HepG2 (cell line): ENCODE results near the gene CYP26B1. TPM values are rescaled to one million over a fixed set of nuclear protein-coding genes. Genes with fewer than 3 reads are reported as not detected.

Experiments used
- ADNP ChIP-seq: sonication (generic); formaldehyde crosslinking; IDR thresholded peaks from 2 replicates; pipeline ENCODE4 v1.4.0; 2020; ENCODE audit warnings: missing genetic modification reagents
- ATF7-NPFF ChIP-seq: sonication (generic); formaldehyde crosslinking; IDR thresholded peaks from 2 replicates; pipeline ENCODE4 v1.8.1; 2023; ENCODE audit warnings: mild to moderate bottlenecking, low read depth, missing genetic modification reagents, moderate library complexity
- DMAP1 ChIP-seq: IDR thresholded peaks from 2 replicates; pipeline ENCODE4 v1.6.1; 2016
- EZH2 ChIP-seq: conservative IDR thresholded peaks from 2 replicates; pipeline ENCODE4 v1.6.1; 2012; ENCODE audit warnings: mild to moderate bottlenecking, low read depth, low read length, moderate library complexity
- FIP1L1 ChIP-seq: fragments of 200-400 bp; formaldehyde crosslinking; IDR thresholded peaks from 2 replicates; pipeline ENCODE4 v1.6.1; 2018; ENCODE audit warnings: low read depth, mild to moderate bottlenecking, low read length, moderate library complexity, borderline replicate concordance; ENCODE audit not compliant: insufficient read depth
- GTF2F1 ChIP-seq: fragments of 150-350 bp; IDR thresholded peaks from 2 replicates; pipeline ENCODE4 v1.6.1; 2014; ENCODE audit warnings: low read length
- HDAC1 ChIP-seq: sonication (generic); formaldehyde crosslinking; IDR thresholded peaks from 2 replicates; pipeline ENCODE4 v1.5.1; 2020; ENCODE audit warnings: mild to moderate bottlenecking, missing genetic modification reagents
- HNRNPLL ChIP-seq: fragments of 200-400 bp; formaldehyde crosslinking; IDR thresholded peaks from 2 replicates; pipeline ENCODE4 v1.6.1; 2017; ENCODE audit warnings: mild to moderate bottlenecking, low read depth, low read length; ENCODE audit not compliant: poor library complexity, severe bottlenecking
- KDM5B ChIP-seq: sonication (generic); formaldehyde crosslinking; IDR thresholded peaks from 2 replicates; pipeline ENCODE4 v1.4.0; 2020; ENCODE audit warnings: missing genetic modification reagents, mild to moderate bottlenecking, borderline replicate concordance
- MYC ChIP-seq: sonication (generic); formaldehyde crosslinking; IDR thresholded peaks from 2 replicates; pipeline ENCODE4 v1.9.0; 2021; ENCODE audit warnings: missing genetic modification reagents, borderline replicate concordance
- NKX3-1 ChIP-seq: sonication (generic); formaldehyde crosslinking; IDR thresholded peaks from 2 replicates; pipeline ENCODE4 v1.5.0; 2020; ENCODE audit warnings: missing genetic modification reagents
- PCBP2 ChIP-seq: fragments of 200-400 bp; formaldehyde crosslinking; optimal IDR thresholded peaks from 2 replicates; pipeline ENCODE3; 2018; ENCODE audit warnings: low read length, low read depth; ENCODE audit not compliant: poor library complexity, severe bottlenecking
- POGZ ChIP-seq: sonication (generic); formaldehyde crosslinking; IDR thresholded peaks from 2 replicates; pipeline ENCODE4 v1.4.0; 2020; ENCODE audit warnings: mild to moderate bottlenecking, missing genetic modification reagents
- POLR2AphosphoS5 ChIP-seq: IDR thresholded peaks from 2 replicates; pipeline ENCODE4 v1.6.1; 2012; ENCODE audit warnings: low read depth, low read length
- RBM39 ChIP-seq: fragments of 200-400 bp; formaldehyde crosslinking; IDR thresholded peaks from one replicate; pipeline ENCODE4 v1.6.1; 2018; ENCODE audit warnings: antibody characterized with exemption, mild to moderate bottlenecking, low read depth, low read length; ENCODE audit not compliant: poor library complexity, severe bottlenecking
- SNAPC2 ChIP-seq: sonication (generic); formaldehyde crosslinking; IDR thresholded peaks from 2 replicates; pipeline ENCODE4 v1.8.1; 2022; ENCODE audit warnings: mild to moderate bottlenecking, missing genetic modification reagents
- TCF12 ChIP-seq, 2 experiments: fragments of 450-650 bp in 1 of 2; sonication (generic) in 1 of 2; formaldehyde crosslinking in 1 of 2; IDR thresholded peaks; 2 replicates each; pipeline versions ENCODE4 v1.6.1 to v1.8.0; 2017 to 2022; ENCODE audit warnings: antibody characterized with exemption in 1 of 2, mild to moderate bottlenecking in 1 of 2, missing genetic modification reagents in 1 of 2, moderate library complexity in 1 of 2
- TOE1 ChIP-seq: sonication (generic); formaldehyde crosslinking; IDR thresholded peaks from 2 replicates; pipeline ENCODE4 v1.4.0; 2020; ENCODE audit warnings: mild to moderate bottlenecking, missing genetic modification reagents
- ZKSCAN8 ChIP-seq: IDR thresholded peaks from 2 replicates; pipeline ENCODE4 v1.6.1; 2016; ENCODE audit warnings: borderline replicate concordance, missing genetic modification reagents, missing compliant biosample characterization
- ZNF124 ChIP-seq: sonication (generic); formaldehyde crosslinking; IDR thresholded peaks from 2 replicates; pipeline ENCODE4 v1.4.0; 2020; ENCODE audit warnings: missing genetic modification reagents
- ZNF34 ChIP-seq: sonication (generic); formaldehyde crosslinking; IDR thresholded peaks from 2 replicates; pipeline ENCODE4 v1.4.0; 2020; ENCODE audit warnings: mild to moderate bottlenecking, missing genetic modification reagents, borderline replicate concordance
- ZNF547 ChIP-seq: sonication (generic); formaldehyde crosslinking; IDR thresholded peaks from 2 replicates; pipeline ENCODE4 v1.5.1; 2020; ENCODE audit warnings: mild to moderate bottlenecking, missing genetic modification reagents
- ZNF614 ChIP-seq: IDR thresholded peaks from 2 replicates; pipeline ENCODE4 v1.6.1; 2018; ENCODE audit warnings: missing biosample characterization, missing genetic modification reagents, inconsistent platforms, borderline replicate concordance
- ZNF652 ChIP-seq: IDR thresholded peaks from 2 replicates; pipeline ENCODE4 v1.6.1; 2016; ENCODE audit warnings: low read depth, borderline replicate concordance
- ZNF737 ChIP-seq: sonication (generic); formaldehyde crosslinking; IDR thresholded peaks from 2 replicates; pipeline ENCODE4 v1.5.0; 2020; ENCODE audit warnings: missing genetic modification reagents, mild to moderate bottlenecking, borderline replicate concordance
- polyA plus RNA-seq, 8 experiments: library from polyadenylated mRNA; depleted of rRNA in 3 of 8; stranded (reverse) in 7 of 8; unstranded in 1 of 8; fragments of >200 nt; fragmentation: Illumina TruSeq in 4 of 8; extraction: Trizol in 4 of 8; gene quantifications; 2 replicates each; pipeline versions ENCODE4 v1.2.1 to v1.2.3, GENCODE V29; 2011 to 2016; ENCODE audit warnings: low read depth in 4 of 8, missing spikeins in 1 of 8, mixed read lengths in 1 of 8; ENCODE audit not compliant: insufficient read depth in 1 of 8
- total RNA-seq, 5 experiments: library from RNA; depleted of rRNA; stranded (reverse); fragments of >200 nt; fragmentation: Illumina TruSeq; extraction: Trizol; gene quantifications; 2 replicates each; pipeline ENCODE4 v1.2.3, GENCODE V29; 2016; ENCODE audit warnings: low read depth in 1 of 5
- TF ChIP-seq, protein P1 (sequence below): sonication (generic); formaldehyde crosslinking; IDR thresholded peaks from 2 replicates; pipeline ENCODE4 v1.5.0; 2020; ENCODE audit warnings: mild to moderate bottlenecking, low read depth, missing genetic modification reagents, borderline replicate concordance
- TF ChIP-seq, protein P2 (sequence below): sonication (generic); formaldehyde crosslinking; IDR thresholded peaks from 2 replicates; pipeline ENCODE4 v1.9.0; 2022; ENCODE audit warnings: missing genetic modification reagents, mild to moderate bottlenecking, borderline replicate concordance

The CYP26B1 gene
- total and polyA plus RNA-seq, 2 of the 13 experiments (the other 11 are each of a cell fraction or from before 2014, with no cell fraction given), result 0.05 to 0.07 TPM

DNA sequence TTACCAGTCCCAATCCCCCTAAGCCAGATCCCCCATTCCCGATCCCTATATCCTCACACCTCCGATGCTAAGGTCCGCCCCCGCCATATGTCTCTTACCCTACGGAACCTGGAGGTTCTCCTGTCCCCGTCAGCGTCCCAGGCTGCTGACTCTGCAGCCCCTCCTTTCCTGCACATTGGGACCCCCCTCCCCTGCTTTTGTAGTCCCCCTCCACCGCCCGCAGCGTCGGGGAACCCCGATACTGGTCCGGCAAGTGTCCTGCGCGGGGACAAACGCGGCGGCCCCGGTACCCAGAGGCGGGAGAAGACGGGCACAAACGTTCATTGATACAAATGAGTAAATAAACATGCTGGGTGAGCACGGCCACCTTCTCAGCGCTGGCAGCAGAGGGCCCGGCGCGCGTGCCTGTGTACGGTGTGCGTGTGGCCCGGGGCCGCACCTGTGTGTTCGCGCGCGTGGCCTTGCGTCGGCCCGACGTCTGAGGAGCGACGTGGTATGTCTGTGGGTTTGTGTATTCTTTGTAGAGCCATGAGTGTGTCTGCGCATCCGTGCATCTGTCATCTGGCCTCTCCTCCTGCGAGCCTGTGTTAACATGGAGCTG, 2.0 kb upstream of the CYP26B1 start (continued):
- TF ChIP-seq DMAP1 (CRISPR knock-in tag), result no peak
- TF ChIP-seq SNAPC2 (CRISPR knock-in tag), result no peak
- TF ChIP-seq POGZ (CRISPR knock-in tag), result no peak
- no peak for TF ChIP-seq NKX3-1 (CRISPR knock-in tag)
- TF ChIP-seq KDM5B, result no peak
- no peak for TF ChIP-seq FIP1L1
- TF ChIP-seq ZKSCAN8 (CRISPR knock-in tag), result no peak
- TF ChIP-seq ZNF547, result 0 out of 2 replicates have a peak, but pooled peaks have one; percentile 18
- no peak for TF ChIP-seq ZNF652 (CRISPR knock-in tag)
- peak; percentile 11 for TF ChIP-seq HNRNPLL
- no peak for TF ChIP-seq ZNF34 (CRISPR knock-in tag)
- TF ChIP-seq ADNP (CRISPR knock-in tag), result no peak
- TF ChIP-seq ATF7-NPFF (CRISPR knock-in tag), result peak; percentile 50
- TF ChIP-seq ZNF614 (CRISPR knock-in tag), result no peak
- TF ChIP-seq ZNF737 (CRISPR knock-in tag), result no peak
- no peak for TF ChIP-seq POLR2AphosphoS5
- peak; percentile 29 for TF ChIP-seq PCBP2
- TF ChIP-seq HDAC1 (CRISPR knock-in tag), result no peak
- TF ChIP-seq EZH2, result 0 out of 2 replicates have a peak, but pooled peaks have one; percentile 68
- TF ChIP-seq, protein P1, sequence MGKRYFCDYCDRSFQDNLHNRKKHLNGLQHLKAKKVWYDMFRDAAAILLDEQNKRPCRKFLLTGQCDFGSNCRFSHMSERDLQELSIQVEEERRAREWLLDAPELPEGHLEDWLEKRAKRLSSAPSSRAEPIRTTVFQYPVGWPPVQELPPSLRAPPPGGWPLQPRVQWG (CRISPR knock-in tag), result no peak
- TF ChIP-seq TCF12 (IDR thresholded peaks at IDR 0.05), result no peak
- TF ChIP-seq TCF12 (CRISPR knock-in tag; IDR thresholded peaks at IDR 0.05), result no peak
- TF ChIP-seq RBM39, result no peak
- TF ChIP-seq, protein P2, sequence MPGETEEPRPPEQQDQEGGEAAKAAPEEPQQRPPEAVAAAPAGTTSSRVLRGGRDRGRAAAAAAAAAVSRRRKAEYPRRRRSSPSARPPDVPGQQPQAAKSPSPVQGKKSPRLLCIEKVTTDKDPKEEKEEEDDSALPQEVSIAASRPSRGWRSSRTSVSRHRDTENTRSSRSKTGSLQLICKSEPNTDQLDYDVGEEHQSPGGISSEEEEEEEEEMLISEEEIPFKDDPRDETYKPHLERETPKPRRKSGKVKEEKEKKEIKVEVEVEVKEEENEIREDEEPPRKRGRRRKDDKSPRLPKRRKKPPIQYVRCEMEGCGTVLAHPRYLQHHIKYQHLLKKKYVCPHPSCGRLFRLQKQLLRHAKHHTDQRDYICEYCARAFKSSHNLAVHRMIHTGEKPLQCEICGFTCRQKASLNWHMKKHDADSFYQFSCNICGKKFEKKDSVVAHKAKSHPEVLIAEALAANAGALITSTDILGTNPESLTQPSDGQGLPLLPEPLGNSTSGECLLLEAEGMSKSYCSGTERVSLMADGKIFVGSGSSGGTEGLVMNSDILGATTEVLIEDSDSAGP, result peak; percentile 56; the same call in 1 of the 2 replicates
- TF ChIP-seq MYC (CRISPR knock-in tag), result 0 out of 2 replicates have a peak, but pooled peaks have one; percentile 27
- TF ChIP-seq GTF2F1, result no peak
- TF ChIP-seq ZNF124 (CRISPR knock-in tag), result no peak
- TF ChIP-seq TOE1 (CRISPR knock-in tag), result no peak
